ENCODE results near the gene ARL2. TPM values are rescaled to one million over a fixed set of nuclear protein-coding genes. Genes with fewer than 3 reads are reported as not detected.

ARL2 gene
- total RNA-seq, 2 donors from 2014 or later: 67.6 to 75.5 TPM

DNA sequence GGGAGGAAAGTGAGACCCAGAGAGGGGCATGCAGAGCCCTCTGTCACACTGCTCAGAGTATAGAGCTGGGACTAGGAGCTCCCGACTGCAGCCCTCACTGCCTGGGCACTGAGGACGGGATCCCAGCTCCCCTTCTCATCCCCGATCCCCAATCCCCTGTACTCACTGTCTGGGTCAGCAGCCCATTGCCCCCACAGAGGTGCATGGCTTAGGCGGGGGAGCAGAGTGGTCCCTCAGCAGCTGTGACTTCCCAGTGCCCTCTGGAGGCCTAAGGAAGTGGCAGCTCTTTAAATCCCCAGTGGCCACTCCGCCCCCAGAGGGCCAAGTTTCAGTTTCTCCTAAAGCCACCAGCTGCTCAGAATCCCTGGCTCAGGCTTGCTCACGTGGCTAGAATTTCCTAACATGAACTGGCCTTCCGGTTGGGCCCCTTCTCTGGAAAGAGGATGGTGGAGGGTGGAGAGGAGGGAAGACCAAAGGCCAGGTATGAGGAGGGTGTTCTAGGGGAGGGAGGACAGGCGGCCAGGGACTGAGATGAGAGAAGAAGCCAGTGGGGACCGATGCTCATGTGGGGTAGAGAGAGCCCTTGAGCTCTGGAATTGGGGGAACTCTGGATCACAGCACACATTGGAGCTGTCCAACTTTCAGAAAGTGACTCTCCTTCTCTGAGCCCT lies 17.1 kb upstream of the ARL2 start, which contains the start of gene BATF2:
Gene BATF2 (minus strand): TSS at position 262 of the 671 bp plus-strand sequence. CDS start 57 bp downstream, at position 205.
- peak; percentile 94 for ATAC-seq
- Histone ChIP-seq H3K9me3 (no peaks in the 10 kb centered on the region), H3K27me3 (no peaks in the 10 kb centered on the region), H3K4me1 (peaks cover 50% of the 10 kb centered on the region), H3K27ac (peak within 1 kb of the TSS; percentile 88 to 98 (median 90)), H3K4me3 (peak within 1 kb of the TSS; percentile 32 to 37), H3K36me3 (replicated peaks in 1 of 2; ENCODE audit: insufficient read depth in 1 of 2, low read depth in 2 of 2) (no peaks in the 10 kb centered on the region)
- WGBS, 2 donors: 11 to 12% methylated on average over 5 to 8 of the region's 9 CpGs
- intact Hi-C loops (cut with DNase I): no loop called here
- DNase-seq: peak; percentile 89 to 95 (median 95)
- TF ChIP-seq CTCF (IDR thresholded peaks at IDR 0.05) (peak; percentile 34 to 82 (median 76)), POLR2A (IDR thresholded peaks at IDR 0.05) (peak; percentile 91 to 97 (median 96))

GRCh38 chr11:64998141-64998540 lies 15.8 kb upstream of the ARL2 start:
- H3K4me1 ChIP-seq: peaks cover 50% of the 10 kb centered on the region
- ATAC-seq (no peak), DNase-seq (peak in 1 of 4 donors; percentile 30)
- H3K27me3 ChIP-seq: no peaks in the 10 kb centered on the region
- H3K4me3 ChIP-seq: no peak overlapping the region
- peak overlapping the region; percentile 76 to 91 (median 86) for H3K27ac ChIP-seq
- WGBS, 2 donors: 79 to 85% methylated on average over 1 of the region's 1 CpG
- no peaks in the 10 kb centered on the region for H3K36me3 ChIP-seq (replicated peaks in 1 of 2; ENCODE audit: insufficient read depth in 1 of 2, low read depth in 2 of 2)
- H3K9me3 ChIP-seq: no peaks in the 10 kb centered on the region
- intact Hi-C loops (cut with DNase I): no loop called here
- TF ChIP-seq CTCF (IDR thresholded peaks at IDR 0.05) (no peak), POLR2A (IDR thresholded peaks at IDR 0.05) (no peak)

GRCh38 chr11:64998690-64999431 lies 15.1 kb upstream of the ARL2 start:
- peak; percentile 56 to 76 (median 70) for DNase-seq
- intact Hi-C loops (cut with DNase I): no loop called here
- H3K4me1 ChIP-seq: peaks cover 50% of the 10 kb centered on the region
- peak overlapping the region; percentile 76 to 91 (median 86) for H3K27ac ChIP-seq
- WGBS, 2 donors: 35 to 42% methylated on average over 8 to 9 of the region's 9 CpGs
- H3K9me3 ChIP-seq: no peaks in the 10 kb centered on the region
- H3K27me3 ChIP-seq: no peaks in the 10 kb centered on the region
- no peaks in the 10 kb centered on the region for H3K36me3 ChIP-seq (replicated peaks in 1 of 2; ENCODE audit: insufficient read depth in 1 of 2, low read depth in 2 of 2)
- ATAC-seq: peak; percentile 54
- TF ChIP-seq POLR2A (IDR thresholded peaks at IDR 0.05) (no peak), CTCF (IDR thresholded peaks at IDR 0.05) (no peak)
- H3K4me3 ChIP-seq: no peak overlapping the region

- intact Hi-C loops (cut with DNase I): no loop called here
- TF ChIP-seq CTCF (IDR thresholded peaks at IDR 0.05) (no peak), POLR2A (IDR thresholded peaks at IDR 0.05) (no peak)
- Histone ChIP-seq H3K4me1 (peaks cover 48% of the 10 kb centered on the region), H3K27ac (peak overlapping the region; percentile 76 to 91 (median 86)), H3K4me3 (no peak overlapping the region), H3K36me3 (replicated peaks in 1 of 2; ENCODE audit: insufficient read depth in 1 of 2, low read depth in 2 of 2) (no peaks in the 10 kb centered on the region), H3K27me3 (no peaks in the 10 kb centered on the region), H3K9me3 (no peaks in the 10 kb centered on the region)
- 100% methylated on average over 1 of the region's 1 CpG; no CpG with 5 or more reads in 1 of the 2 donors for WGBS, 2 donors
- DNase-seq: no peak
- ATAC-seq: no peak
Observed at GRCh38 chr11:64999478-64999877, 14.5 kb upstream of the ARL2 start.
